ENCODE results near the gene WDR90. TPM values are rescaled to one million over a fixed set of nuclear protein-coding genes. Genes with fewer than 3 reads are reported as not detected.

WDR90 gene
- total RNA-seq, 1 experiment from 2014 or later = 68.2 TPM

DNA sequence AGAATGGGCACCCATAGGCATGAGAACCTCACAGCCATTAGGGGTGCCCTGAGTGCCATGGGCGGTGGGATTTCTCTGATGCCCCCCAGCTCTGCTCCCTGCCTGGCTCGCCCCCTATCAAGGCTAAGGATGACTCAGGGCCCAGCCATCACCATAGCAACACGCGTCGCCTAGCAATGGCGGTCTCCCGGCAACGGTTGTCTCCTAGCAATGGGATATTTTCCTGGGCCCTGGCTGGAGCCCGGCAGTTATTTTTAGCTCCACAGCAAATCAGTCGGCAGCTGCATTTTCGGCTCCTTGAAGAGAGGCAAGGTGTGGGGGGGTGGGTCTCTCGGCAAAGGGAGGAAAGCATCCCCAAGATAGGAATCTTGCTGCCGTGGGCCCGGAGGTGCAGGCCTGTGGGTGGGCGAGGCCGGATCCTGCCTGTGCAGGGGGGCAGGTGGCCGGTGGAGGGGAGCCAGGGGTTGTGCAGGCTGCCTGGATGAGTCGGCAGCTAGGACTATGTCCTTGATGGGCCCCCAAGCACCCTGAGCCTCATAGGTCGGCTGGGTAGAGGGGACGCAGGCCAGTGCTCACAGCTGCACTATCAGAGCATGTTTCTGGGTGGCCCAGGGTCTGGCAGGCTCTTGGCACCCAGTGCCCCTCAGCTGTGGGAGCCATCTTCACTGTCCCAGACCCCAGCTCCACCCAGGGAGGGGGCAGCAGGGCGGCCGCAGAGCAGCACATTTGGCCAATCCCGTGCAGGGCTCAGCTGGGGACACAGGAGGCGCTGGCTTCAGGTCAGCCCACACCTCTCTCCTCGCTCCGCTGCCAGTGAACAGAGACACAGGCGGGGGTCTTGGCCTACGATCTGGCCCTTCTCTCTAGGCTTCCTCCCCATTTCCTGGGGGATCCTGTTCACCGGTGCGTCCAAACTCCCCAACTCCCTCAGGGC is 60.7 kb downstream of the WDR90 start:
- no peaks in the 10 kb centered on the region for H4K20me1 ChIP-seq (ENCODE audit: control insufficient read depth, insufficient read depth, insufficient read length)
- no peaks in the 10 kb centered on the region for H3K79me2 ChIP-seq (ENCODE audit: insufficient read depth, low read length)
- no peak overlapping the region for H3K4me2 ChIP-seq (ENCODE audit: insufficient read depth, insufficient read length, low read length)
- H3K27me3 ChIP-seq (ENCODE audit: insufficient read depth, low read length) = peaks cover 21% of the 10 kb centered on the region; the same call in 1 of the 2 replicates
- H4K5ac ChIP-seq (ENCODE audit: insufficient read length, low read depth, low read length) = no peak overlapping the region
- no peak overlapping the region for H4K91ac ChIP-seq (ENCODE audit: insufficient read length, low read depth, low read length)
- H2BK12ac ChIP-seq (ENCODE audit: insufficient read length, low read depth, low read length) = no peak overlapping the region
- TF ChIP-seq, protein P1, sequence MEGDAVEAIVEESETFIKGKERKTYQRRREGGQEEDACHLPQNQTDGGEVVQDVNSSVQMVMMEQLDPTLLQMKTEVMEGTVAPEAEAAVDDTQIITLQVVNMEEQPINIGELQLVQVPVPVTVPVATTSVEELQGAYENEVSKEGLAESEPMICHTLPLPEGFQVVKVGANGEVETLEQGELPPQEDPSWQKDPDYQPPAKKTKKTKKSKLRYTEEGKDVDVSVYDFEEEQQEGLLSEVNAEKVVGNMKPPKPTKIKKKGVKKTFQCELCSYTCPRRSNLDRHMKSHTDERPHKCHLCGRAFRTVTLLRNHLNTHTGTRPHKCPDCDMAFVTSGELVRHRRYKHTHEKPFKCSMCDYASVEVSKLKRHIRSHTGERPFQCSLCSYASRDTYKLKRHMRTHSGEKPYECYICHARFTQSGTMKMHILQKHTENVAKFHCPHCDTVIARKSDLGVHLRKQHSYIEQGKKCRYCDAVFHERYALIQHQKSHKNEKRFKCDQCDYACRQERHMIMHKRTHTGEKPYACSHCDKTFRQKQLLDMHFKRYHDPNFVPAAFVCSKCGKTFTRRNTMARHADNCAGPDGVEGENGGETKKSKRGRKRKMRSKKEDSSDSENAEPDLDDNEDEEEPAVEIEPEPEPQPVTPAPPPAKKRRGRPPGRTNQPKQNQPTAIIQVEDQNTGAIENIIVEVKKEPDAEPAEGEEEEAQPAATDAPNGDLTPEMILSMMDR (conservative IDR thresholded peaks at IDR 0.05) = no peak
- H2AFZ ChIP-seq (ENCODE audit: low read length) = no peak overlapping the region
- no peak overlapping the region for H3K4me3 Mint-ChIP-seq
- H3K27ac Mint-ChIP-seq = no peak overlapping the region
- peak; percentile 50 for DNase-seq
- peak overlapping the region; percentile 68 for H3K18ac ChIP-seq (ENCODE audit: insufficient read length, low read depth, low read length)
- H3K4me1 Mint-ChIP-seq = peaks cover 3 to 10% of the 10 kb centered on the region in 2 experiments; a peak in 3 of 4 replicates
- no peak overlapping the region for H2BK5ac ChIP-seq (ENCODE audit: insufficient read length, low read length)
- H3K4ac ChIP-seq (ENCODE audit: low read depth, low read length) = no peak overlapping the region; the same call in 1 of the 2 replicates
- peak overlapping the region; percentile 43; the same call in 1 of the 2 replicates for H3K14ac ChIP-seq (ENCODE audit: insufficient read depth, low read length)
- H3K23ac ChIP-seq (ENCODE audit: insufficient read length, low read depth, low read length) = no peak overlapping the region
- no peak overlapping the region for H2BK20ac ChIP-seq (ENCODE audit: low read depth, low read length, poor library complexity, severe bottlenecking)
- H3K4me1 ChIP-seq (ENCODE audit: insufficient read depth, low read length) = no peaks in the 10 kb centered on the region
- H2BK15ac ChIP-seq (ENCODE audit: low read depth, low read length) = no peak overlapping the region
- WGBS (ENCODE audit: extremely low coverage, insufficient read length, low lambda C conversion rate) = no CpG with 5 or more reads among the region's 30 CpGs
- peaks cover 4% of the 10 kb centered on the region for H3K23me2 ChIP-seq (ENCODE audit: insufficient read length, low read depth, low read length, poor library complexity, severe bottlenecking)
- H3K27me3 Mint-ChIP-seq (ENCODE audit: low read depth) = peaks cover 78% of the 10 kb centered on the region
- no peak overlapping the region for H3K9ac ChIP-seq (ENCODE audit: extremely low read depth, insufficient read length, low read length)
- no peak overlapping the region for H2AK5ac ChIP-seq (ENCODE audit: insufficient read length, low read length)
- H3K56ac ChIP-seq (ENCODE audit: insufficient read length, low read depth, low read length) = no peak overlapping the region
- H2BK120ac ChIP-seq (ENCODE audit: low read depth, low read length, poor library complexity, severe bottlenecking) = no peak overlapping the region
- H3K79me1 ChIP-seq (ENCODE audit: insufficient read depth, low read depth, low read length, poor library complexity, severe bottlenecking) = no peaks in the 10 kb centered on the region
- no peak overlapping the region for H4K8ac ChIP-seq (replicated peaks; ENCODE audit: insufficient read length, low read depth, low read length)
- no peaks in the 10 kb centered on the region for H3K9me3 ChIP-seq (ENCODE audit: control insufficient read depth, low read depth, low read length)
- H3K36me3 Mint-ChIP-seq (ENCODE audit: insufficient read depth in 1 of 3, low read depth in 3 of 3) = no peaks in the 10 kb centered on the region
- H3K27ac ChIP-seq (ENCODE audit: insufficient read length, low read depth, low read length) = no peak overlapping the region
- no peak overlapping the region for H3T11ph ChIP-seq (ENCODE audit: low read length)
- peaks cover 0 to 2% of the 10 kb centered on the region in 2 experiments; a peak in 2 of 5 replicates for H3K9me3 Mint-ChIP-seq
